GM19328 (cell line): ENCODE data around the gene ARHGDIB.

Experiments used
- ATAC-seq: cut with Tn5 transposase; IDR thresholded peaks from one replicate; pipeline ENCODE4 v1.9.1; 2021; ENCODE audit warnings: mild to moderate bottlenecking, moderate library complexity; ENCODE audit not compliant: unreplicated experiment

Gene ARHGDIB

GRCh38 chr12:14984036-14984435 is 22.6 kb upstream of the ARHGDIB start:
- no peak for ATAC-seq

- no peak for ATAC-seq
Measured at GRCh38 chr12:14982991-14983390, 21.6 kb upstream of the ARHGDIB start.

DNA sequence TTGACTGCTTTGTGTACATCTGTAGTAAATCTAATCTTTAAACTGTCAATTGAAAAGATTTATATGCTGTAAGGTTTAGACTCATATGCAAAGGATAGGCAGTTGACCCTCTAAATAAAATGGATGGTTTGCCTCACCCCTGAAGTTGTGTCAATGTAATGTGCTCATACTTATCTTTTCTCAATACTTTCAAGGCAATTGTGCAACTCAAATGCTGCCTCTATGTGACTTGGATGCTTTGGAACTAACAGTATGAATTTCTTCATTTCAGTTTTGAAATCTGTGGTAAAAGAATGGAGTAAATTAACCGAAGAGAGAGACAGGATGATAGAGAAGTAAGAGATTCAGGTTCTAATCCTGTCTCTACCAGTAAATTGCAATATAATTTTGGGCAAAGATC is 21.2 kb upstream of the ARHGDIB start:
- ATAC-seq: no peak

GRCh38 chr12:14981049-14981448 is 19.6 kb upstream of the ARHGDIB start:
- no peak for ATAC-seq

DNA sequence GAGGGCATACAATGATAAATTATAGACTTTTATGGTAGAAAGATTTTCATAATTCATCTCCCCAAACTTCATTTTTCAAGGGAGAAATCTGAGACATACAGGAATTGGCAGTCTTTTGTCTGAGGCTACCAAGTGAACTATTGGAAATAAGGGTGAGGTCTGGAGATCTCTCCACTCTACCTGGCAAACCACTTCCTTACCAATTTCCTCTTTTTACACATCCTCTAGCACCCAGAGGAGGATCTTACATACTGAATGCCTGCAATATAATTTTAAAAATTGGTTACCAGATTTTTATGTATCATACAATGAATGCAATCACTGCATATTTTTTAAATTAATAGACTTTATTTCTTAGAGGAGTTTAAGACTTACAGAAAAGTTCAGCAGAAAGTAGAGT is 18.1 kb upstream of the ARHGDIB start:
- ATAC-seq: no peak

DNA sequence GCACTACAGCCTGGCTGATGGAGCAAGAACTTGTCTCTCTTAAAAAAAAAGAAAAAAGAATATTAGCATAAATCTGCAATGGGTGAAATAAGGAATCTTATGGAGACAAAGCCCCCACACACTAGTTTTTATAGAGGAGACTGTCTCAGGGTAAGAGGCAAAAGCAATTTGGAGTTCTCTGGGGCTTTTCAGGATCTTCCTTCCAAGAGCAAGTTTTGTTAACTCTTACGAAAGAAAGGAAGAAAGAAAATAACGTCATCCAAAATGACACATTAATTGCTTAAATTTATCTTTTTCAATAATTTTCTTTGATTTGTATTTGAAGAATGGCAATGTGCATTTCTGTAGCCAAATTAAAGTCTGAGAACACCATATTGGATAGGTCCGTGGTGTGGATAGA is 15.3 kb upstream of the ARHGDIB start:
- no peak for ATAC-seq

DNA sequence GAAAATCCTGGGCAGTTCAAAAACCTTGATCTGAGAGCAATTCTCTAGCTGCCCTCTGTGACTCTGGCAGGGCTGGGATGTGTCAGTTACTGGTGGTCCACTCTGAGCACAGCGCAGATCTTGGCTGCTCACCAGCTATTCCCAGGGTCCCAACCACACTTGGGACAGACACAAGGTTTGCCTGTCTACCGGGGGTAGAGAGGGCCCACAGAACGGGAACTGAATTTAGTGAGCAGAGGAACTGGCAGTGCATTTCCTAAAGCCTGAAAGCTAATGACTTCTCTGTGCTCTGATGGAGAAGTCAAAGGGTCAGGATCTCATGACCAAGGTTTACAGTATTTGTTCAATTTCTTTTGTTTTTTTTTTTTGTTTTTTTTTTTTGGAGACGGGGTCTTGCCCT is 14.1 kb upstream of the ARHGDIB start:
- ATAC-seq: no peak

- ATAC-seq: no peak
Measured at GRCh38 chr12:14974633-14975032, 13.2 kb upstream of the ARHGDIB start.

DNA sequence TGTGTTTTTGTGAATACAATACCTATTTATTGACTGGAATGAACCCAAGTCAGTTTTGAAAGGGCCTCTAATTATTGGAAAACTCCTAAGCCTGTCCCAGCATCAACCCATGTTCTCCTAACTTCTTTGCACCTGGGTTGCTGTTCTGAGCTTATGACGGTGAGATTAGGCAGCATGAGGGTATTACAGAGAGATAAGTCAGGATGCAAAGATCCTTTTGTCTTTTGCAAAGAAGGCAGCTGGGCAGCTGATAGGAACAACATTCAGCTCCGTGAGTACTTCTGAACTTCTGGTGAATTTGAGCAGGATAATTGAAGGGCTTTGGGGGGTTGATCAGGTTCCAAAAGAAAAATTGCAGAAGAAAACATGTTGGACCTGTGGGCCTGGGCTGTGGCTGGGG is 11.4 kb upstream of the ARHGDIB start, which contains the start of gene PDE6H:
Gene PDE6H (plus strand): TSS at position 227 of the 400 bp plus-strand sequence. CDS start 4,971 bp downstream, outside the sequence.
- ATAC-seq: no peak

DNA sequence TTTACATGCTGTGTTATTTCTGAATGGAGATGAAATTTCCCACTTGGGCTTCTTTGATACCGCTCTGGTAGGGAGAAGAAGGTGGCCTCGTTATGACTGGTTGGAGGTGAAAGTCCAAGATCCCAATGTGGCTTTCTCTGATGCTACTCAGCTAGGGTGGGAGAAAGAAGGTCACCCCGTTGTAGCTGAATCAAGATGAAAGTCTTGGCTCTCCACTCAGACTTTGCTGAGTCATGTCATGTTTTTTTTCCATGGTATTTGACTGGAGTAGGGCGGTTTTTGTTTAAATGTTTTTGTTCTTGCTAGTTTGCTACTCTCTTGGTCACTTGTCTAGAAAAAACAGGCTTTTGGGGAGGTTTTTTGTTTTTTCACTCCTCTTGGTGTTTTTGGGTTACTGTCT is 9.1 kb upstream of the ARHGDIB start:
- no peak for ATAC-seq

- no peak for ATAC-seq
Measured at GRCh38 chr12:14968478-14968877, 7.1 kb upstream of the ARHGDIB start.

GRCh38 chr12:14965221-14965620 is 3.8 kb upstream of the ARHGDIB start:
- no peak for ATAC-seq

- ATAC-seq: no peak
Measured at GRCh38 chr12:14964406-14964805, 3.0 kb upstream of the ARHGDIB start.

DNA sequence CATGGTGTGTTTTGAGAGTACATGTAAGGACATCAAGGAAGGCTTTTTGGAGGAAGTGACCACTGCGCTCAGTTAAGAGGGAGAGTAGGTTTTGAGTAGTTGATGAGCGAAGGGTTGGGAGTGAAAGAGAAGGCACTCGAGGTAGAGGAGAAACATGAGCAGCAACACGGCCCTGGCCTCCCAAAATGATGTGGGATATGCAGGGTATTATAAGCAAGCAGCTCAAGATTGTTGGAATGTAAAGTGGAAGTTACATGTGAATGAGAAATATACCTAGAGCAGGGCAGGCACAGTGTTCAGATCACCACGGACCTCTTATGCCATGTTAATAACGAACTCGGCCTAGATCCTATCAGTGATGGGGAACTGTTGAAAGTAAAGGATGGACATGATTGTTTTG is 2.1 kb upstream of the ARHGDIB start:
- ATAC-seq: no peak

GRCh38 chr12:14962797-14963196 is 1.4 kb upstream of the ARHGDIB start:
- ATAC-seq: no peak

- no peak for ATAC-seq
Measured at GRCh38 chr12:14962153-14962539, 745 bp upstream of the ARHGDIB start.

- ATAC-seq: peak; percentile 35
Measured at GRCh38 chr12:14960548-14961465, 594 bp downstream of the ARHGDIB start.

GRCh38 chr12:14959916-14960496 is 1.4 kb downstream of the ARHGDIB start:
- no peak for ATAC-seq

GRCh38 chr12:14959463-14959862 is 1.9 kb downstream of the ARHGDIB start:
- ATAC-seq: no peak

- ATAC-seq: no peak
Measured at GRCh38 chr12:14959126-14959440, 2.3 kb downstream of the ARHGDIB start.

DNA sequence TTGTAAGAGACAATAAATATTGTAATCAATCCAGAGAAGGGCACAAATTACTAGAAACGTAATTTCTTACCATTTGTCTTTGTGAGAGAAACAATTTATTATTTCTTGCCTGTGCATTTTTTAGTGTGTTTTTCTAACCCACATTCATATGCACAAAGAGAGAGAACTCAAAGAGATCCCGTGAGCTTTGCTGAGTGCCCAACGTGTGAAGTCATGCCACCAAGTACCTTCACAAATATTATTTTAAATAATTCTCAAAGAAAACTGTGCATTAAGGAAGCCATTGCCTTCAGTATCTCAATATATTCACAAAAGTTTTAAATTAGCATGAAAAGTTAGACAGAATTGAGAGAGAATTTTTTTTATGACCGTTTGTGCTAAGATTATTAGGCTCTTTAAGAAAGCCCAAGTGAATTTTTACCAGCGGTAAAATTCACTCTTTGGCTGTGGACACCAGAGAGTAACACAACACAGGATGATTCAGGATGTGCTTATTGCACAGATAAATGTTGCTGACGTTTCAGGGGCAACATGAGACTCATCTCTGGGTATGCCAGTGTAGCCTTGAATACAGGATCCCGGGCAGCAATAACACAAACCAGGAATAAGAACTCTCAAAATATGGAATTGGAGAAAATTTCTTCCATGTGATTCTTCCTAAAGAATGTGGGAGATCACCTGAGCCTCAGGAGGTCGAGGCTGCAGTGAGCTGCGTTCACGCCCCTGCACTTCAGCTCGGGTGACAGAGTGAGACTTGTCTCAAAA is 2.9 kb downstream of the ARHGDIB start:
- ATAC-seq: no peak
